ENCODE results near the gene ZNF576. TPM values are rescaled to one million over a fixed set of nuclear protein-coding genes. Genes with fewer than 3 reads are reported as not detected.
"Not testable (repeated sequence)": the region's sequence is repeated elsewhere in the genome, so short reads cannot be mapped to it uniquely, and the experiment has no call there.

The ZNF576 gene
- total RNA-seq, 1 donor from 2014 or later = 17.3 TPM

DNA sequence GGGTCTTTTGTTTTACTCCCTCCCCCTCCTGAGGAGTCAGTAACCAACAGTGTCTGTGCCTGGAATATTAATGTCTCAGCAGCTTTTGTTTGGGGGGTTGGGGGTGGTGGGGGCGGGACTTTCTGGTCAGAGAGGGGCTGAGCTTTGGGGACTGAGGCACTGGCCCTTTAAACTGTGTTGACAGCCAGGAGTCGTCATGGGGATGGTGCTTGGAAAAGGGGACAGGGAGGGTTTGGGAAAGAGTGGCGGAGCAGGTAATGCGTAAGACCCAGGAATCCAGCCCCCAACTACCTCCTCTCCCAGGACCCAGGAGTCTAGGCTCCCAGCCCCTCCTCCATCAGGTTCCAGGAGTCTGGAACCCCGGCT lies 38.1 kb downstream of the ZNF576 start:
- Mint-ChIP-seq H3K4me1 (ENCODE audit: unreplicated experiment) (peaks cover 17% of the 10 kb centered on the region), H3K27ac (no peak overlapping the region), H3K4me3 (no peak overlapping the region), H3K9me3 (no peaks in the 10 kb centered on the region), H3K27me3 (peaks cover 6% of the 10 kb centered on the region), H3K36me3 (no peaks in the 10 kb centered on the region)
- TF ChIP-seq, protein P1, sequence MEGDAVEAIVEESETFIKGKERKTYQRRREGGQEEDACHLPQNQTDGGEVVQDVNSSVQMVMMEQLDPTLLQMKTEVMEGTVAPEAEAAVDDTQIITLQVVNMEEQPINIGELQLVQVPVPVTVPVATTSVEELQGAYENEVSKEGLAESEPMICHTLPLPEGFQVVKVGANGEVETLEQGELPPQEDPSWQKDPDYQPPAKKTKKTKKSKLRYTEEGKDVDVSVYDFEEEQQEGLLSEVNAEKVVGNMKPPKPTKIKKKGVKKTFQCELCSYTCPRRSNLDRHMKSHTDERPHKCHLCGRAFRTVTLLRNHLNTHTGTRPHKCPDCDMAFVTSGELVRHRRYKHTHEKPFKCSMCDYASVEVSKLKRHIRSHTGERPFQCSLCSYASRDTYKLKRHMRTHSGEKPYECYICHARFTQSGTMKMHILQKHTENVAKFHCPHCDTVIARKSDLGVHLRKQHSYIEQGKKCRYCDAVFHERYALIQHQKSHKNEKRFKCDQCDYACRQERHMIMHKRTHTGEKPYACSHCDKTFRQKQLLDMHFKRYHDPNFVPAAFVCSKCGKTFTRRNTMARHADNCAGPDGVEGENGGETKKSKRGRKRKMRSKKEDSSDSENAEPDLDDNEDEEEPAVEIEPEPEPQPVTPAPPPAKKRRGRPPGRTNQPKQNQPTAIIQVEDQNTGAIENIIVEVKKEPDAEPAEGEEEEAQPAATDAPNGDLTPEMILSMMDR (conservative IDR thresholded peaks at IDR 0.05) = no peak
- no peak for DNase-seq (ENCODE audit: extremely low spot score, unreplicated experiment)

- H3K4me1 Mint-ChIP-seq (ENCODE audit: unreplicated experiment) = peaks cover 17% of the 10 kb centered on the region
- TF ChIP-seq, protein P1 (conservative IDR thresholded peaks at IDR 0.05) = no peak
- peak overlapping the region; percentile 43 for H3K27ac Mint-ChIP-seq
- peaks cover 6% of the 10 kb centered on the region for H3K27me3 Mint-ChIP-seq
- no peak for DNase-seq (ENCODE audit: extremely low spot score, unreplicated experiment)
- H3K9me3 Mint-ChIP-seq = no peaks in the 10 kb centered on the region
- H3K4me3 Mint-ChIP-seq = peak overlapping the region; percentile 72
- H3K36me3 Mint-ChIP-seq = no peaks in the 10 kb centered on the region
Observed at GRCh38 chr19:43634872-43635560, 38.6 kb downstream of the ZNF576 start.

- not testable (repeated sequence) for H3K9me3 Mint-ChIP-seq; DNase-seq (ENCODE audit: extremely low spot score, unreplicated experiment); H3K27me3 Mint-ChIP-seq; H3K36me3 Mint-ChIP-seq
- H3K4me3 Mint-ChIP-seq = peak overlapping the region; percentile 72
- H3K4me1 Mint-ChIP-seq (ENCODE audit: unreplicated experiment) = peaks cover 17% of the 10 kb centered on the region
- peak overlapping the region; percentile 43 for H3K27ac Mint-ChIP-seq
Observed at GRCh38 chr19:43635561-43635940, 39.2 kb downstream of the ZNF576 start.

DNA sequence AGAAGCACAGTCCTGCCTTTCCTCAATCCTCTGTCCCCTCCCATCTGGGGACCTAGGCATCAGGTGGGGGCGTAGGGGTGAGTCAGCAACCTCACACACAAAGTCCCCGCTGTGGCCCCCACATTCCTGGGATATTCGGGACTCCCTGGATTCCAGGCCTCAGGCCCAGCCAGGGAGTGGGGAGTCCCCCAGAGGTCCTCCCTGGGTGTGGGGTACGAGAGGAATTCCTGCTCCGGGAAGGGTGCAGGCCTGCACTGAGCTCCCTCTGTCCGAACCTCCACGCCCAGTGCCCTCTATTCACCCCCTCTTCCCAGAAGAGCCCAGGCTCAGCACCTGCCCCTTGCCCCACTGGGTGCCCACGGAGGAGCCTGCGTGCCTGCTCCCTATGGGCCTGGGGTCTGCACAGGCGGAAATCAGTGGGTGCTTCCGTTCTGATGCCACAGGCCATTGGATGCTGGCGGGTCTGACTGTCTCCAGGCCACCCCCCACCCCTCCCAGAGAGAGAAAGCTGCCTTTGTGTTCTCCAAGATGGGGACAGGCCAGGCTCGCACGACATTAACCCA lies 39.8 kb downstream of the ZNF576 start:
- H3K4me3 Mint-ChIP-seq = no peak overlapping the region
- peaks cover 19% of the 10 kb centered on the region for H3K4me1 Mint-ChIP-seq (ENCODE audit: unreplicated experiment)
- H3K9me3 Mint-ChIP-seq = no peaks in the 10 kb centered on the region
- no peak overlapping the region for H3K27ac Mint-ChIP-seq
- DNase-seq (ENCODE audit: extremely low spot score, unreplicated experiment) = no peak
- no peaks in the 10 kb centered on the region for H3K36me3 Mint-ChIP-seq
- H3K27me3 Mint-ChIP-seq = peaks cover 8% of the 10 kb centered on the region
- TF ChIP-seq, protein P1 (conservative IDR thresholded peaks at IDR 0.05) = no peak

DNA sequence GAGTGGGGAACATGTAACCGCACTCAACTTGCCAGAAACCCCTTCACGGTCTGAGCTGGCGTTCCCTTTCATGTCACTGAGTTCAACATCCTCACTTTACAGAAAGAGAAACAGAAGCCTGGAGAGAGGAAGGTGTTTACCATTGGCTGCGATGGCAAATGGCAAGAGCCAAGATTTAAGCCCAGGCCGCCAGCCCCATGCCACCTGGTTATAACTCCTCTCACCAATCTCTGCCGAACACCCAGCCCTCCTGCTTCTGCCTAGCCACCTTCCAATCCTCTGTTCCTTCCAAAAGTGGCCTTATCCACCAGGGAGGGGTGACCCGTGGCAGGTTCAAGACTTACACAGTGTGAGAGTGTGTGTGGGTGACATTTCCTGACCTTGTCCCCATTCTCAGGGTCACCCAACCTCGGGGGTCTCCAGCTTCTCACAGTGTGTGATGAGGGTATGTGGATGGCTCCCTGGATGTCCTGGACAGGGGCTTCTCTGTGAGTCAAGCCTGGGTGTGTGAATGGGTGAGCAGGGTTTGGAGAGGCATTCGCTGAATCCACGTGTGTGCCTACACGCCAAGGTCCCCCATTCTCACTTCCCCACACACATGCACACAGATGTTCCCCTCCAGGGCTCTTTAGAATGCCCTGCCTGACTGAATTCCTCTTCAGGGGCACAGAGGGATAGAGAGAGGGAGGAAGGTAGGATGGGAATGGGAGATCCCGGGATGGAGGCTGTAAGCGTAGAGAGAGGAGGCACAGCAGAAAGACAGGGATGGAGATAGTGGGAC lies 42.0 kb downstream of the ZNF576 start:
- Mint-ChIP-seq H3K27me3 (peaks cover 14% of the 10 kb centered on the region), H3K27ac (peak overlapping the region; percentile 80)
- no peak for DNase-seq (ENCODE audit: extremely low spot score, unreplicated experiment)

More for the DNA sequence above, 42.0 kb downstream of the ZNF576 start:
- TF ChIP-seq, protein P1 (conservative IDR thresholded peaks at IDR 0.05) = no peak
- H3K4me3 Mint-ChIP-seq = peak overlapping the region; percentile 96
- H3K9me3 Mint-ChIP-seq = no peaks in the 10 kb centered on the region
- H3K36me3 Mint-ChIP-seq = no peaks in the 10 kb centered on the region
- peaks cover 23% of the 10 kb centered on the region for H3K4me1 Mint-ChIP-seq (ENCODE audit: unreplicated experiment)
